Mesendoderm (in vitro differentiated cells): ENCODE results near the gene IL36B.

Source experiments
- DNase-seq: peaks from one replicate; pipeline ENCODE4 v3.0.0; 2013
- H2AK5ac ChIP-seq: 2 replicates; pipeline ENCODE4 v1.6.1; 2013; ENCODE audit warnings: low read length, inconsistent platforms
- H2BK120ac ChIP-seq: 2 replicates; pipeline ENCODE4 v1.6.1; 2013; ENCODE audit warnings: low read depth, mild to moderate bottlenecking, low read length, moderate library complexity, mixed read lengths
- H2BK15ac ChIP-seq: replicated peaks from 2 replicates; pipeline ENCODE4 v1.6.1; 2013; ENCODE audit warnings: low read depth, mild to moderate bottlenecking, moderate library complexity
- H2BK5ac ChIP-seq: 2 replicates; pipeline ENCODE4 v1.6.1; 2013; ENCODE audit warnings: low read length, inconsistent platforms
- H3K18ac ChIP-seq: 2 replicates; pipeline ENCODE4 v1.6.1; 2013; ENCODE audit warnings: mild to moderate bottlenecking, low read length, mixed read lengths
- H3K23ac ChIP-seq: one replicate; pipeline ENCODE4 v1.6.1; 2013; ENCODE audit warnings: low read length
- H3K27ac ChIP-seq: 2 replicates; pipeline ENCODE4 v1.5.1; 2013; ENCODE audit warnings: low read depth, mild to moderate bottlenecking, inconsistent platforms, low read length, moderate library complexity
- H3K27me3 ChIP-seq: 2 replicates; pipeline ENCODE4 v1.6.1; 2013; ENCODE audit warnings: low read length, control low read depth, mild to moderate bottlenecking, inconsistent platforms; ENCODE audit not compliant: insufficient read depth, poor library complexity
- H3K36me3 ChIP-seq: 2 replicates; pipeline ENCODE4 v1.6.1; 2013; ENCODE audit warnings: low read length, inconsistent platforms; ENCODE audit not compliant: control insufficient read depth, insufficient read depth
- H3K4ac ChIP-seq: one replicate; pipeline ENCODE4 v1.6.1; 2013; ENCODE audit warnings: low read depth, mild to moderate bottlenecking, low read length, moderate library complexity
- H3K4me1 ChIP-seq: 2 replicates; pipeline ENCODE4 v1.6.1; 2013; ENCODE audit warnings: low read depth, low read length, inconsistent platforms; ENCODE audit not compliant: control insufficient read depth
- H3K4me2 ChIP-seq: 2 replicates; pipeline ENCODE4 v1.6.1; 2013; ENCODE audit warnings: low read length
- H3K4me3 ChIP-seq: 2 replicates; pipeline ENCODE4 v1.5.1; 2013; ENCODE audit warnings: mild to moderate bottlenecking, low read length
- H3K56ac ChIP-seq: one replicate; pipeline ENCODE4 v1.6.1; 2013; ENCODE audit warnings: low read length
- H3K79me1 ChIP-seq: 2 replicates; pipeline ENCODE4 v1.6.1; 2013; ENCODE audit warnings: low read length, inconsistent platforms
- H3K79me2 ChIP-seq: 2 replicates; pipeline ENCODE4 v1.6.1; 2013; ENCODE audit warnings: mild to moderate bottlenecking, low read length; ENCODE audit not compliant: control insufficient read depth, insufficient read depth
- H3K9ac ChIP-seq: 2 replicates; pipeline ENCODE4 v1.6.1; 2013; ENCODE audit warnings: low read length, inconsistent platforms
- H4K5ac ChIP-seq: one replicate; pipeline ENCODE4 v1.6.1; 2013; ENCODE audit warnings: low read length
- H4K8ac ChIP-seq: one replicate; pipeline ENCODE4 v1.6.1; 2013; ENCODE audit warnings: low read depth, mild to moderate bottlenecking, control low read depth, low read length, moderate library complexity
- WGBS: extraction: QIAGEN DNeasy Blood & Tissue Kit; methylation state at CpG from one replicate; pipeline ENCODE4 v1.1.7; 2013; ENCODE audit warnings: low lambda C conversion rate, missing lambda C conversion rate; ENCODE audit not compliant: insufficient coverage; ENCODE audit errors: extremely low coverage; 5-methylcytosine and 5-hydroxymethylcytosine counted together

Gene IL36B

GRCh38 chr2:113050921-113051895 is 1.5 kb downstream of the IL36B start:
- Histone ChIP-seq H3K18ac (no peak overlapping the region), H3K79me2 (no peaks in the 10 kb centered on the region), H2BK120ac (no peak overlapping the region), H3K79me1 (no peaks in the 10 kb centered on the region), H2BK5ac (no peak overlapping the region), H3K4ac (no peak overlapping the region), H3K27ac (peak overlapping the region; percentile 37), H3K4me3 (no peak overlapping the region), H3K36me3 (no peaks in the 10 kb centered on the region), H2AK5ac (no peak overlapping the region), H2BK15ac (no peak overlapping the region), H3K27me3 (no peaks in the 10 kb centered on the region), H3K56ac (no peak overlapping the region), H3K4me2 (no peak overlapping the region), H3K23ac (no peak overlapping the region), H3K9ac (no peak overlapping the region), H4K8ac (no peak overlapping the region), H3K4me1 (no peaks in the 10 kb centered on the region), H4K5ac (no peak overlapping the region)
- no CpG with 5 or more reads among the region's 38 CpGs for WGBS
- DNase-seq, result no peak

- no peak overlapping the region for H3K27ac ChIP-seq
- H3K27me3 ChIP-seq, result no peaks in the 10 kb centered on the region
- H3K36me3 ChIP-seq, result no peaks in the 10 kb centered on the region
- H2AK5ac ChIP-seq, result no peak overlapping the region
- no peak for DNase-seq
- H3K79me2 ChIP-seq, result no peaks in the 10 kb centered on the region
- H3K4ac ChIP-seq, result no peak overlapping the region
- H3K18ac ChIP-seq, result no peak overlapping the region
- H3K23ac ChIP-seq, result no peak overlapping the region
- H3K4me2 ChIP-seq, result no peak overlapping the region
- no peak overlapping the region for H2BK15ac ChIP-seq
- no peak overlapping the region for H3K9ac ChIP-seq
- H2BK120ac ChIP-seq, result no peak overlapping the region
- no peak overlapping the region for H3K4me3 ChIP-seq
- H3K79me1 ChIP-seq, result no peaks in the 10 kb centered on the region
- no peak overlapping the region for H4K8ac ChIP-seq
- H3K4me1 ChIP-seq, result no peaks in the 10 kb centered on the region
- H4K5ac ChIP-seq, result no peak overlapping the region
- H3K56ac ChIP-seq, result no peak overlapping the region
- no CpG with 5 or more reads among the region's 5 CpGs for WGBS
- H2BK5ac ChIP-seq, result no peak overlapping the region
These were observed 6.2 kb downstream of the IL36B start for GRCh38 chr2:113046465-113046864.

DNA sequence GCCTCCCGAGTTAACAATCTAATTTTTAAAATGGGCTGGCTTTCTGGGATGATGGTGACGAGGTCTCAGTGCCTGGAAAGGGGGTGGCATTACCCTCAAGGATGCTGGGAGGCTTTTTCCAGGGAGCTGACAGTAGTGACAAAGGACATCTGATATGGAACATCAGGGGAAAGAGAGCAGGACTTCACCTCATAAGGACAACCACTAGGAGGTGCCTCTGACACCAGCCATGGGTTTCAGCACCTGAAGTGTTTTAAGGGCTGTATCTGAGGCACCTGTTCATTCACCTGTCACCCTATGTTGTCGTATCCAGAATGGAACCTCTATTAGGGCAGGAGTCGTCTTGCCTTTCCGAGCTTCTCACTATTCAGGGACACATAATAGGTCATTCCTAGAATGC is 10.8 kb downstream of the IL36B start:
- H3K9ac ChIP-seq, result no peak overlapping the region
- no peaks in the 10 kb centered on the region for H3K79me2 ChIP-seq
- H3K4me1 ChIP-seq, result no peaks in the 10 kb centered on the region
- H3K4me3 ChIP-seq, result no peak overlapping the region
- H2BK120ac ChIP-seq, result no peak overlapping the region
- WGBS, result no CpG with 5 or more reads among the region's 5 CpGs
- no peak overlapping the region for H3K23ac ChIP-seq
- no peak overlapping the region for H3K4ac ChIP-seq
- no peak overlapping the region for H2BK5ac ChIP-seq
- no peak overlapping the region for H3K56ac ChIP-seq
- DNase-seq, result peak; percentile 19
- no peak overlapping the region for H3K27ac ChIP-seq
- no peak overlapping the region for H4K8ac ChIP-seq
- H3K4me2 ChIP-seq, result no peak overlapping the region
- H3K27me3 ChIP-seq, result no peaks in the 10 kb centered on the region
- H2BK15ac ChIP-seq, result no peak overlapping the region
- no peak overlapping the region for H2AK5ac ChIP-seq
- no peak overlapping the region for H4K5ac ChIP-seq
- H3K18ac ChIP-seq, result no peak overlapping the region
- H3K79me1 ChIP-seq, result no peaks in the 10 kb centered on the region
- no peaks in the 10 kb centered on the region for H3K36me3 ChIP-seq

GRCh38 chr2:113039719-113040118 is 12.9 kb downstream of the IL36B start:
- Histone ChIP-seq H3K4me2 (no peak overlapping the region), H3K4ac (no peak overlapping the region), H3K23ac (no peak overlapping the region), H4K5ac (no peak overlapping the region), H3K4me1 (no peaks in the 10 kb centered on the region), H2BK15ac (no peak overlapping the region), H3K27ac (no peak overlapping the region), H3K79me1 (no peaks in the 10 kb centered on the region), H2AK5ac (no peak overlapping the region), H3K56ac (no peak overlapping the region), H3K4me3 (no peak overlapping the region), H3K18ac (no peak overlapping the region), H2BK120ac (no peak overlapping the region), H2BK5ac (no peak overlapping the region), H3K27me3 (no peaks in the 10 kb centered on the region), H3K36me3 (no peaks in the 10 kb centered on the region), H3K9ac (no peak overlapping the region), H4K8ac (no peak overlapping the region), H3K79me2 (no peaks in the 10 kb centered on the region)
- WGBS, result no CpG with 5 or more reads among the region's 5 CpGs
- no peak for DNase-seq

DNA sequence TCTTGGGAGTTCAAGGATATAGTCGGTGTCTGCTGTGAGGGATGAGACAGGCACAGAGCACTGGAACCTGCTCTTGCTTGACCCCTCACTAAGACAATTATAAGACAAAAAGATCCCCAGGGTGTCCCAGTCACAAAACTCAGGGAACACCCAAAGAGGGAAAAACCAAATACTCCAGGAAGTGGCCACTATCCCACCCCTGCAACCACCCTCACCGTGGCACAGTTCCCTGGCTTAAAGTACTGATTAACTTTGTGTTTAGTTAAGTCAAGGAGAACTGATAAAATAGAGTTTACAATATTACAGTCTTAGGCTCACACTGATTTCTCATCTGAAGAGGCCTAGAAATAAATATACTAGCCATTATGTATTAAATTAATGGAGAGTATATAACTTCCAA is 13.5 kb downstream of the IL36B start:
- no peak for DNase-seq
- Histone ChIP-seq H3K4ac (no peak overlapping the region), H3K4me2 (no peak overlapping the region), H2BK15ac (no peak overlapping the region), H3K4me3 (no peak overlapping the region), H3K23ac (no peak overlapping the region), H4K5ac (no peak overlapping the region), H3K9ac (no peak overlapping the region), H3K79me1 (no peaks in the 10 kb centered on the region), H2BK5ac (no peak overlapping the region), H3K56ac (no peak overlapping the region), H3K27ac (no peak overlapping the region), H3K18ac (no peak overlapping the region), H2AK5ac (no peak overlapping the region), H2BK120ac (no peak overlapping the region), H4K8ac (no peak overlapping the region), H3K27me3 (no peaks in the 10 kb centered on the region), H3K79me2 (no peaks in the 10 kb centered on the region), H3K36me3 (no peaks in the 10 kb centered on the region), H3K4me1 (no peaks in the 10 kb centered on the region)
- no CpG with 5 or more reads among the region's 2 CpGs for WGBS
